Stimulated activated CD4-positive, alpha-beta T cell treated with anti-CD3 and anti-CD28 coated beads, Interleukin-1b, Interleukin-23, amount 100 ng/mL, for 48 hours (primary cell): ENCODE measurements around the gene TSPY9.
"Not testable (repeated sequence)": the region's sequence is repeated elsewhere in the genome, so short reads cannot be mapped to it uniquely, and the experiment has no call there.

Experiments
- DNase-seq: peaks from one replicate; pipeline ENCODE4 v3.0.0-alpha.2; 2020

TSPY9 gene

GRCh38 chrY:9486967-9487366 lies at the start of gene TSPY9:
TSS of gene TSPY9 (plus strand) at chrY:9487267. CDS start at chrY:9487313, 46 bp downstream.
- not testable (repeated sequence) for DNase-seq

GRCh38 chrY:9466655-9467054 lies 20.4 kb upstream of the TSPY9 start, which contains the start of gene TSPY1:
TSS of gene TSPY1 (plus strand) at chrY:9466955. CDS start at chrY:9467001, 46 bp downstream.
- not testable (repeated sequence) for DNase-seq

- not testable (repeated sequence) for DNase-seq
These were observed 17.3 kb downstream of the TSPY9 start for GRCh38 chrY:9504396-9504795.

GRCh38 chrY:9516287-9516686 lies 29.2 kb downstream of the TSPY9 start:
- not testable (repeated sequence) for DNase-seq

- DNase-seq: not testable (repeated sequence)
These were observed 40.5 kb downstream of the TSPY9 start, which contains the start of gene TSPY10 for GRCh38 chrY:9527580-9527979. TSS of gene TSPY10 (plus strand) at chrY:9527880. CDS start at chrY:9527926, 46 bp downstream.
